Lower leg skin (tissue), 4 donors: ENCODE data around the gene GRAP. TPM values are rescaled to one million over a fixed set of nuclear protein-coding genes. Genes with fewer than 3 reads are reported as not detected.

Experiments
- DNase-seq, 2 donors: peaks; one replicate each; pipeline ENCODE4 v3.0.0-alpha.2; 2019; ENCODE audit warnings: low spot score in 2 of 2
- H3K4me3 ChIP-seq: fragments of 200-600 bp; sonication (generic); 2 replicates; pipeline ENCODE4 v1.5.1; 2017; ENCODE audit warnings: mild to moderate bottlenecking, low read depth; ENCODE audit not compliant: poor library complexity, severe bottlenecking
- CTCF ChIP-seq, 3 donors: fragments of 450-650 bp; IDR thresholded peaks; one replicate each; pipeline ENCODE4 v1.5.1; 2016; ENCODE audit warnings: antibody characterized with exemption in 3 of 3, mild to moderate bottlenecking in 3 of 3, moderate library complexity in 2 of 3
- POLR2A ChIP-seq, 2 donors: fragments of 450-650 bp; IDR thresholded peaks; one replicate each; pipeline ENCODE4 v1.6.1; 2016 to 2017; ENCODE audit warnings: antibody characterized with exemption in 2 of 2, mild to moderate bottlenecking in 1 of 2, moderate library complexity in 1 of 2
- WGBS, 2 donors: methylation state at CpG; one replicate each; pipeline ENCODE4 v1.1.5; 2018; 5-methylcytosine and 5-hydroxymethylcytosine counted together
- intact Hi-C: fragments of 100-400 bp; cut with DNase I; formaldehyde crosslinking; loops from one replicate; pipeline ENCODE4 v1.15.0; 2023; ENCODE audit warnings: low total_unique reads
- total RNA-seq, 4 donors: library from RNA; depleted of rRNA; stranded (reverse); fragments of >200 nt; gene quantifications; one replicate each; pipeline ENCODE4 v1.1.0, GENCODE V29; 2016

Gene GRAP
- total RNA-seq, 4 donors from 2014 or later, result 0.55 to 3.5 (median 1.2) TPM

- no peak overlapping the region for H3K4me3 ChIP-seq
- WGBS, 2 donors, result 65 to 69% methylated on average over 9 of the region's 9 CpGs
- TF ChIP-seq CTCF (IDR thresholded peaks at IDR 0.05), result no peak
- TF ChIP-seq POLR2A (IDR thresholded peaks at IDR 0.05), result no peak
- no peak for DNase-seq
- intact Hi-C loops, result no loop called here
Measured at GRCh38 chr17:18987230-18987610, 59.5 kb downstream of the GRAP start.

DNA sequence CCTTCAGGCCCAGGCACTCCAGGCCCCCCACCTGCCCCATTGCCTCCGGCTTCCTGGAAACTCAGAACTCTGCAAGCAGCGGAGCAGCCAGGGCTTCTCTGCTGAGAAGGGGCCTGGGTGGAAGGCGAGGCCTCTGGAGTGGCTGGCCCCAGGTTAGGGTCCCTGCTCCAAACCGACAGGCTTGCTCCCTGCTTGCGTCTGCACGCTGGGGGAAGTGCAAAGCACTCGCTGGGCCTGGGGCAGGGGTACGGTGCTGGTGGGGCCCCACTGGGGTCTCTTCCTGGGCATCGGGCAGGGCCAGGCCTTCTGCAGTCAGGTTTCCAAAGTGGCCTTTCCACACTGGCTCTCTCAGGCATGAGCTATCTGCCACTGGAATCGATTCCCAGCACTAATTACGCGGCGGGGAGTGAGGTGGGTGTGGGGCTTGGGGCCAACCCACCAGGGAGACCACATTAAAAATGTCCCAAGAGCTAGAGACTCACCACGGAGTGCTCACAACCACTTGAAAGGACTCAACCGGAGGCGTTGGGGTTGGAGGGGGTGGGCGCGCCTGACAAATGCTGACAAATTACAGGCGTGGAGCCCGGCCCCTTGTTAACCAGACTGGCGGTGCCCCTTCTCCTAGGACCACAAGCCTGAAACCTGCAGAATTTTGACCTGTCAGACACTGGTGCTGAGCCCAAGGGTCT lies 60.1 kb downstream of the GRAP start:
- 72 to 76% methylated on average over 20 to 21 of the region's 21 CpGs for WGBS, 2 donors
- no peak for DNase-seq
- intact Hi-C loops, result no loop called here
- TF ChIP-seq CTCF (IDR thresholded peaks at IDR 0.05) (no peak), POLR2A (IDR thresholded peaks at IDR 0.05) (no peak)
- H3K4me3 ChIP-seq, result no peak overlapping the region

DNA sequence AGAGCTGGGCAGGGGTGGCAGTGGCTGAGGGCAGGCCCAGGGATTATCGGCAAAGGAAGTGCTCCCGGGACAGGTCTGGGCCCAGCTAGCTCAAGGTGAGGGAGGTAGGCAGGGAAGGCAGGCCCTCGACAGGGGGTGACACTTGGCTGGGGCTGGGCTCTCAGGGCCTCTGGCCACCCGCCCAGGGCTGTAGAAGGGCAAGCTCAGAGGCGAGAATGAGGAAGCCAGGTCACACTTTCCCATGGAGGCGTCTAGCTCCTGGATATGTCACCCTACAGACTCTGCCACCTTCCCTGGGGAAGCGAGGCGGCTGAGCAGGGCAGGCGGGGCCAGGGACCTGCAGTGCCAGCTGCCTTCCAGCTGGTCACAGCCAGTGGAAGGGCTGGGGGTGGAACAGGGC lies 61.3 kb downstream of the GRAP start:
- intact Hi-C loops, result no loop called here
- 50 to 64% methylated on average over 9 of the region's 9 CpGs for WGBS, 2 donors
- TF ChIP-seq POLR2A (IDR thresholded peaks at IDR 0.05) (no peak), CTCF (IDR thresholded peaks at IDR 0.05) (no peak)
- H3K4me3 ChIP-seq, result no peak overlapping the region
- DNase-seq, result no peak

DNA sequence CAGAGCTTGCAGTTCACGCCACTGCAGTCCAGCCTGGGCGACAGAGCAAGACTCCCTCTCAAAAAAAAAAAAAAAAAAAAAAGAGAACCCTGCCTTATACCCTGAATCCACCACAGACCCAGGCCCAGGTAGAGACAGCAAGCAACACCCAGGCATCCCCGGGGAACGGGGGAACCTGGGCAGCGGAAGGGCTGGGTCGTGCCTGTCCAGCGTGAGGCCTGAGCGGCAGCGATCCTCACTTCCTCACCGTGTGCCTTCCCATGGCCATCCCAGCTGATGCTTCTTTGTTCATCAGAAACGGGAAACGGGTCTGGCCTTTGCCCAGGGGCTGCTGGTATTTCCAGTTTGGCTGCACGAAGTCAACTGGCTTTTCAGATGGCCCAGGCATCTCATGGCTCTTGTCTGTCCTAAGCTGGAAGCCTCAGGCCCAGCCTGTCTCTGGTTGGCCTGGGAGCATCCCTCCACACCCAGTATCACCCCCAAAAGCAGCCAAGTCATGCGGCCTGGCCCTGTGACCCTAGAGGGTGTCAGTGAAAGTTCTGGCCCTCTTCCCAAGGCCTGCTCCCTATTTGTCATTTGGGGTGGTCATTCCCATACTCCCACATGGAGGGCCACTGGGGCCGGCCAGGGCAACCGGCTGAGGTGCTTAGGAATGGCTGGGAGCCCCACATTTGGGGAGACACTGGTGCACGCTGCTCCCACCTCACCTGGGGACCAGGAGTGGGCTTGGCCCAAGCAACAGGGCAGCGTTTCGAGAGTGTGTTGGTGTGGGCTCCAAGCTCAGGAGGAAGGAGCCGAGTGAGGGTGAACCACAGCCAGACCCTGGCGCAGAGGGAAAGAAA lies 62.3 kb downstream of the GRAP start:
- DNase-seq, result no peak

DNA sequence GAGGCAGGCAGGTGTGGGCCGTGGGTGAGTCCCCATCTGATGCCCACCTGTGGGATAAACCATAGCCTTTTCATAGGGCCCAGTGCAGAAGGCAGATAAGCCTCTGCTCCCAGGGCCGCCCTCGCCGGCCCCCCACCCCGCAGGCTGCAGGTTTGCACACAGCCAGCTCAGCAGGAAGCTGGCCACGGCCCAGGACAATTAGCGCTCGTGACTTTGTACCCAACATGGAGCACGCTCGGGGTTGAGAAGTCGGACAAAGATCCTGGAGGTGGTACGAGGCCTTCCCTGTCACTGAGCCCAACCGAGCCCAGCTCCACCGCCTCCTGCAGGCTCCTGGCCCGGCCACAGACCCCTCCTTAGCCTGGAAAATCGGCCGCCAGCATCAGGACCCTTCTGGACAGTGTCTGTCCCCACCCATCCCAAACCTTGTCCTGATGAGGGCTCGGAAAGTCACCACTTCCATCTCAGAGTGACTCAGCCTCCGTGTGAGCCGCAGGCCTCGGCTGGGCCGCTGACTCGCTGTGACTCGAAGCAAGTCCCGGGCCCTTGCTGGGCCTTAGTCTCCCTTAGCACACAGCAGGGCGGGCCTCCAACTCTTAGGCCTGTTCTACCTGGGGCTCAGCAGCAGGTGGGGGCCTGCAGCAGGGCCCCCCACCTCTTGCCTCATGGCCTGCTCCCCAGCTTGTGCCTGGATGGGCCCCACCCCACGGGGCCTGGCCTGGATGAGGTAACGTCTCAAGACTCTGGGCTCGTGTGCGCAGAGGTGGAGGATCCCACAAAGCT lies 64.9 kb downstream of the GRAP start:
- intact Hi-C loops, result no loop called here
- no peak for DNase-seq
- 43 to 61% methylated on average over 21 to 29 of the region's 30 CpGs for WGBS, 2 donors
- TF ChIP-seq CTCF (IDR thresholded peaks at IDR 0.05) (no peak), POLR2A (IDR thresholded peaks at IDR 0.05) (no peak)
- no peak overlapping the region for H3K4me3 ChIP-seq

More for the DNA sequence above, 62.3 kb downstream of the GRAP start:
- no peak overlapping the region for H3K4me3 ChIP-seq
- intact Hi-C loops, result no loop called here
- 75 to 80% methylated on average over 21 of the region's 21 CpGs for WGBS, 2 donors
- TF ChIP-seq CTCF (IDR thresholded peaks at IDR 0.05), result no peak
- TF ChIP-seq POLR2A (IDR thresholded peaks at IDR 0.05), result no peak
